GM12892 (cell line): Measurements from ENCODE around the gene SH3BP5L.

ENCODE experiments used
- POLR2A ChIP-seq: IDR thresholded peaks from 2 replicates; pipeline ENCODE4 v1.6.1; 2011; ENCODE audit warnings: low read depth, low read length, control low read depth
- TAF1 ChIP-seq: IDR thresholded peaks from 2 replicates; pipeline ENCODE4 v1.6.1; 2011; ENCODE audit warnings: low read depth, mild to moderate bottlenecking, control low read depth, low read length, borderline replicate concordance

DNA sequence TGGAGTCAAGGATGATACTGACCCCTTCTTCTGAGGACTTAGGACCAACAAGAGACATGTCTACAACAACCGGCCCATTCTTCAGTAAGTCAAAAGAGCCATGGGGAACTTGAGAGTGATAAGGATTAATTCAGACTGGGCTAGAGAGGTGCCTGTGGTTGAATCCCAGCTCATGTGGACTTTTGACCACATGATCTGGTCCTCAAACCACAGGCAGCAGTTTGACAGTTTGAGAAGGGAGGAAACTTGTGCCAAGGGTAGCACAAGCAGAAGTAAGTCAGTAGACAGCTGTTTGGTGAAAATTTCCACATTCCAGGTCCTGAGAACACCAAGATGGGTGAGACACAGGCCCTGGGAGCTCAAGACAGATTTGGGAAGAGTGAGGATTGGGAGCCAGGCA lies 19.8 kb downstream of the SH3BP5L start:
- TF ChIP-seq POLR2A: no peak
- no peak for TF ChIP-seq TAF1
